Keratinocyte (primary cell): Measurements from ENCODE around the gene TAGLN3.

Experiments
- CTCF ChIP-seq, 3 experiments: IDR thresholded peaks in 1 of 3; conservative IDR thresholded peaks in 1 of 3; optimal IDR thresholded peaks in 1 of 3; 2 replicates in 2 of 3; 3 replicates in 1 of 3; pipeline versions ENCODE3 to v1.5.1; 2011; ENCODE audit warnings: low read length in 3 of 3, mild to moderate bottlenecking in 3 of 3, moderate library complexity in 2 of 3, control low read depth in 1 of 3, inconsistent platforms in 1 of 3; ENCODE audit not compliant: insufficient read depth in 2 of 3; ENCODE audit errors: extremely low read depth in 1 of 3
- EZH2 ChIP-seq: IDR thresholded peaks from one replicate; pipeline ENCODE4 v1.6.1; 2012; ENCODE audit warnings: inconsistent platforms, mild to moderate bottlenecking, low read length, moderate library complexity

GRCh38 chr3:112013058-112013783 is 14.5 kb downstream of the TAGLN3 start:
- peak; percentile 66 to 78 (median 67) for TF ChIP-seq CTCF (optimal IDR thresholded peaks at IDR 0.05 in 1 of 3, IDR thresholded peaks at IDR 0.05 in 1 of 3, conservative IDR thresholded peaks at IDR 0.05 in 1 of 3; ENCODE audit: extremely low read depth in 1 of 3, insufficient read depth in 2 of 3, low read length in 3 of 3)
- no peak for TF ChIP-seq EZH2
